Prostate gland (tissue), 2 donors: ENCODE results near the gene CNKSR2.

ENCODE experiments used
- CTCF ChIP-seq, 4 experiments: fragments of 200-600 bp in 2 of 4; fragments of 450-650 bp in 2 of 4; sonication (generic) in 2 of 4; IDR thresholded peaks; 1 replicate in 3 of 4; 2 replicates in 1 of 4; pipeline ENCODE4 v1.5.1; 2016 to 2019; ENCODE audit warnings: antibody characterized with exemption in 4 of 4, mild to moderate bottlenecking in 2 of 4, moderate library complexity in 2 of 4
- POLR2AphosphoS5 ChIP-seq: sonication (generic); formaldehyde crosslinking; IDR thresholded peaks from one replicate; pipeline ENCODE4 v1.6.1; 2017; ENCODE audit warnings: antibody characterized with exemption

GRCh38 chrX:21469071-21469470, 94.9 kb downstream of the CNKSR2 start:
- TF ChIP-seq CTCF (IDR thresholded peaks at IDR 0.05) (no peak), POLR2AphosphoS5 (no peak)
